MCF 10A (cell line): Measurements from ENCODE around the gene TDRD9. TPM values are rescaled to one million over a fixed set of nuclear protein-coding genes. Genes with fewer than 3 reads are reported as not detected.

Source experiments
- BruUV-seq: library from RNA; stranded (reverse); fragments of 400-500 nt; replicated peaks from 2 replicates; lab custom pipeline; 2021; lab: Mats Ljungman, UMichigan
- CTCF ChIA-PET: fragments of 300-600 bp; sonication (Branson Sonifier 250); formaldehyde crosslinking; extraction: SDS; loops from one replicate; lab custom pipeline; 2021; ENCODE audit warnings: antibody characterized with exemption, inconsistent platforms; lab: Yijun Ruan, JAX
- POLR2A ChIA-PET: fragments of 300-600, 350-650 bp; sonication (Branson Sonifier 250); formaldehyde crosslinking; extraction: SDS; loops from one replicate; lab custom pipeline; 2020; ENCODE audit warnings: antibody characterized with exemption, inconsistent platforms; lab: Yijun Ruan, JAX
- DNase-seq: peaks from one replicate; pipeline ENCODE4 v3.0.0-alpha.2; 2018; ENCODE audit not compliant: unreplicated experiment
- H3K27ac Mint-ChIP-seq: one replicate; pipeline ENCODE4 v1.8.0; 2022; ENCODE audit warnings: mild to moderate bottlenecking, low read depth, mixed read lengths; ENCODE audit not compliant: unreplicated experiment
- H3K27me3 Mint-ChIP-seq: one replicate; pipeline ENCODE4 v1.8.0; 2022; ENCODE audit warnings: mixed read lengths; ENCODE audit not compliant: insufficient read depth, unreplicated experiment
- H3K36me3 Mint-ChIP-seq: one replicate; pipeline ENCODE4 v1.8.0; 2022; ENCODE audit warnings: mild to moderate bottlenecking, moderate library complexity, mixed read lengths; ENCODE audit not compliant: insufficient read depth, unreplicated experiment
- H3K4me1 Mint-ChIP-seq: one replicate; pipeline ENCODE4 v1.8.0; 2022; ENCODE audit warnings: mixed read lengths; ENCODE audit not compliant: insufficient read depth, unreplicated experiment
- H3K4me3 Mint-ChIP-seq: one replicate; pipeline ENCODE4 v1.8.0; 2022; ENCODE audit warnings: mild to moderate bottlenecking, moderate library complexity, mixed read lengths; ENCODE audit not compliant: unreplicated experiment
- H3K9me3 Mint-ChIP-seq: one replicate; pipeline ENCODE4 v1.8.0; 2022; ENCODE audit warnings: mixed read lengths; ENCODE audit not compliant: unreplicated experiment
- intact Hi-C: fragments of 100-400 bp; cut with micrococcal nuclease; formaldehyde crosslinking; loops from 2 replicates; pipeline ENCODE4 v1.14.1; 2022
- total RNA-seq: library from RNA; stranded (reverse); gene quantifications from 2 replicates; pipeline ENCODE4 v1.2.3, GENCODE V29; 2022
- TF ChIP-seq, protein P1 (sequence below): fragments of 200-600 bp; IDR thresholded peaks from one replicate; pipeline ENCODE4 v1.8.0; 2022; ENCODE audit warnings: antibody characterized with exemption, mild to moderate bottlenecking; ENCODE audit not compliant: unreplicated experiment

The TDRD9 gene
- total RNA-seq, 1 experiment from 2014 or later = 0.40 TPM

- Mint-ChIP-seq H3K36me3 (no peaks in the 10 kb centered on the region), H3K4me1 (peaks cover 7% of the 10 kb centered on the region), H3K27me3 (no peaks in the 10 kb centered on the region), H3K27ac (no peak overlapping the region), H3K9me3 (no peaks in the 10 kb centered on the region), H3K4me3 (no peak overlapping the region)
- CTCF ChIA-PET = interaction anchor here (0.6 to 2.4 kb wide), 11 partner anchors 10 to 841 kb away, joined by 3 to 23 read pairs (median 4); no protein-coding TSS in a partner anchor
- TF ChIP-seq, protein P1, sequence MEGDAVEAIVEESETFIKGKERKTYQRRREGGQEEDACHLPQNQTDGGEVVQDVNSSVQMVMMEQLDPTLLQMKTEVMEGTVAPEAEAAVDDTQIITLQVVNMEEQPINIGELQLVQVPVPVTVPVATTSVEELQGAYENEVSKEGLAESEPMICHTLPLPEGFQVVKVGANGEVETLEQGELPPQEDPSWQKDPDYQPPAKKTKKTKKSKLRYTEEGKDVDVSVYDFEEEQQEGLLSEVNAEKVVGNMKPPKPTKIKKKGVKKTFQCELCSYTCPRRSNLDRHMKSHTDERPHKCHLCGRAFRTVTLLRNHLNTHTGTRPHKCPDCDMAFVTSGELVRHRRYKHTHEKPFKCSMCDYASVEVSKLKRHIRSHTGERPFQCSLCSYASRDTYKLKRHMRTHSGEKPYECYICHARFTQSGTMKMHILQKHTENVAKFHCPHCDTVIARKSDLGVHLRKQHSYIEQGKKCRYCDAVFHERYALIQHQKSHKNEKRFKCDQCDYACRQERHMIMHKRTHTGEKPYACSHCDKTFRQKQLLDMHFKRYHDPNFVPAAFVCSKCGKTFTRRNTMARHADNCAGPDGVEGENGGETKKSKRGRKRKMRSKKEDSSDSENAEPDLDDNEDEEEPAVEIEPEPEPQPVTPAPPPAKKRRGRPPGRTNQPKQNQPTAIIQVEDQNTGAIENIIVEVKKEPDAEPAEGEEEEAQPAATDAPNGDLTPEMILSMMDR = no peak
- intact Hi-C loops = no loop called here
- no TSS peak for BruUV-seq
- POLR2A ChIA-PET = no interaction called here
- no peak for DNase-seq
Measured at GRCh38 chr14:104095426-104096310, 167.4 kb downstream of the TDRD9 start.

GRCh38 chr14:104096318-104096717, 168.1 kb downstream of the TDRD9 start:
- no TSS peak for BruUV-seq
- POLR2A ChIA-PET = no interaction called here
- no peak for DNase-seq
- TF ChIP-seq, protein P1 = no peak
- Mint-ChIP-seq H3K4me3 (no peak overlapping the region), H3K27me3 (no peaks in the 10 kb centered on the region), H3K27ac (no peak overlapping the region), H3K4me1 (peaks cover 8% of the 10 kb centered on the region), H3K36me3 (no peaks in the 10 kb centered on the region), H3K9me3 (no peaks in the 10 kb centered on the region)
- intact Hi-C loops = no loop called here
- CTCF ChIA-PET = interaction anchor here (0.6 to 1.8 kb wide), 6 partner anchors 9 to 841 kb away, joined by 3 to 6 read pairs (median 4); no protein-coding TSS in a partner anchor

DNA sequence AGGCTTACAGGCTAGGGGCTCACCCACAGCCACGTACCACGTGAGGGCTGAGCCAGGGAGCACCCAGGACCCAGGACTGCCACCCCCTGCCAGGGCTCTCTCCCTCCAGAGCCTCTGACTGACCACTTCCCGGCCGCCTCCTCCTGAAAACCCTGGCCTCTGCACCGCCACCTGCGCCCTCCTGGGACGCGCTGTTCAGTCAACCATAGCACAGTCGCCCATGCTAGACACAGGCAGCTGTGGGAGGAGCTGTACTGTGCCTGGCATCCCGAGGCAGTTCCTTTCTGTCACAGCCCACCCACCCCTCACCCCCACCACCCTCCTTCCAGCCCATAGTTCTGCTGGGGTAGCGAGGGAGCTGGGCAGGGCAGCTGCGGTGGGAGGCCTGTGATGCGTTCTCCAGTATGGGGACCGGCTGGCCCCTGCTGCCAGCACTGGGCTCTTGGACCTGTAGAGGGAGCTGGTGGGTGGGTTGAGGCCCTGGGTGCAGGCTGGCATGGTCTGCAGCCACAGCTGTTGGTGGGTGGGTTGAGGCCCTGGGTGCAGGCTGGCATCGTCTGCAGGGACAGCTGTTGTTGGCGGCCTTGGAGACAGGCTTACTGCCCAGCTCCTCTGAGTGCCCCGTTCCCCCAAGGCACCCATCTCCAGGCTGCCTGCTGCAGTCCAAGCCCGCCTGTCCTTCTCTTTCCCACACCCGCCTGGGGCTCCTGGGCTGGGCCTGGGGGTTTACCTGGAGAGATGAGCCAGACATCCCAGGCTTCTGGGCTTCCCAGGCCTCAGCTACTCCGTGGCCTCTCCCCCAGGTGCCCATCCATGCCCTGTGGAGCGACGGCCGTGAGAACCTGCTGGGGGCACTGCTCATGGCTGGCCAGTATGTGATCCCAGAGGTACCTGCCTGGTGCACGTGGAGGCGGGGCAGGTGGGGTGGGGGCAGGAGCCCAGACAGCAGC, 168.8 kb downstream of the TDRD9 start:
- no peak for DNase-seq
- TF ChIP-seq, protein P1 = peak; percentile 30
- CTCF ChIA-PET = interaction anchor here (0.7 to 1.8 kb wide), 6 partner anchors 8 to 426 kb away, joined by 3 to 6 read pairs (median 4); no protein-coding TSS in a partner anchor
- intact Hi-C loops = no loop called here
- H3K9me3 Mint-ChIP-seq = no peaks in the 10 kb centered on the region
- BruUV-seq = no TSS peak
- no peaks in the 10 kb centered on the region for H3K27me3 Mint-ChIP-seq
- no peak overlapping the region for H3K27ac Mint-ChIP-seq
- H3K4me1 Mint-ChIP-seq = peaks cover 8% of the 10 kb centered on the region
- H3K4me3 Mint-ChIP-seq = no peak overlapping the region
- H3K36me3 Mint-ChIP-seq = no peaks in the 10 kb centered on the region
- POLR2A ChIA-PET = no interaction called here
